Keratinocyte (primary cell): ENCODE measurements around the gene DGKD. TPM values are rescaled to one million over a fixed set of nuclear protein-coding genes. Genes with fewer than 3 reads are reported as not detected.
A peak's percentile ranks its signal among the peaks of the same experiment; 100 is the strongest.

ENCODE experiments used
- DNase-seq: peaks from one replicate; pipeline ENCODE4 v3.0.0-alpha.2; 2011; ENCODE audit warnings: low read depth, missing footprints, low spot score
- FAIRE-seq: peaks from 2 replicates; lab custom pipeline; 2011; peaks lifted over from hg19 to GRCh38; lab: Jason Lieb, UNC
- H2AFZ ChIP-seq: 2 replicates; pipeline ENCODE4 v1.6.0; 2012; ENCODE audit warnings: low read length, control low read depth, inconsistent platforms; ENCODE audit not compliant: control insufficient read depth
- H3K27ac ChIP-seq: 2 replicates; pipeline ENCODE4 v1.5.1; 2011; ENCODE audit warnings: low read length; ENCODE audit not compliant: control insufficient read depth, insufficient read depth
- H3K27me3 ChIP-seq: 3 replicates; pipeline ENCODE4 v1.6.0; 2011; ENCODE audit warnings: low read length; ENCODE audit not compliant: control insufficient read depth, insufficient read depth; ENCODE audit errors: extremely low read depth
- H3K36me3 ChIP-seq, 2 experiments: 2 replicates in 1 of 2; 3 replicates in 1 of 2; pipeline ENCODE4 v1.5.1; 2011; ENCODE audit warnings: low read length in 2 of 2, mild to moderate bottlenecking in 1 of 2; ENCODE audit not compliant: control insufficient read depth in 2 of 2, insufficient read depth in 2 of 2; ENCODE audit errors: extremely low read depth in 1 of 2
- H3K4me1 ChIP-seq: 3 replicates; pipeline ENCODE4 v1.5.1; 2011; ENCODE audit warnings: low read length; ENCODE audit not compliant: control insufficient read depth, insufficient read depth; ENCODE audit errors: extremely low read depth
- H3K4me2 ChIP-seq: 3 replicates; pipeline ENCODE4 v1.6.0; 2011; ENCODE audit warnings: low read depth, low read length; ENCODE audit not compliant: control insufficient read depth, insufficient read depth; ENCODE audit errors: extremely low read depth
- H3K4me3 ChIP-seq, 3 experiments: fragments of 200-600 bp in 1 of 3; sonication (generic) in 1 of 3; 2 replicates in 2 of 3; 3 replicates in 1 of 3; pipeline ENCODE4 v1.5.1; 2011 to 2016; ENCODE audit warnings: low read length in 3 of 3, mild to moderate bottlenecking in 3 of 3, control low read depth in 2 of 3, inconsistent platforms in 1 of 3, low read depth in 1 of 3, mixed read lengths in 1 of 3, mixed run types in 1 of 3, moderate library complexity in 1 of 3; ENCODE audit not compliant: control insufficient read depth in 2 of 3, insufficient read depth in 2 of 3; ENCODE audit errors: extremely low read depth in 1 of 3
- H3K79me2 ChIP-seq: 2 replicates; pipeline ENCODE4 v1.6.0; 2012; ENCODE audit warnings: low read length; ENCODE audit not compliant: control insufficient read depth, insufficient read depth
- H3K9ac ChIP-seq: 3 replicates; pipeline ENCODE4 v1.6.0; 2011; ENCODE audit warnings: low read length; ENCODE audit not compliant: control insufficient read depth, insufficient read depth; ENCODE audit errors: extremely low read depth
- H3K9me1 ChIP-seq: 3 replicates; pipeline ENCODE4 v1.6.0; 2011; ENCODE audit warnings: low read length; ENCODE audit not compliant: control insufficient read depth, insufficient read depth; ENCODE audit errors: extremely low read depth
- H3K9me3 ChIP-seq: 2 replicates; pipeline ENCODE4 v1.5.1; 2012; ENCODE audit warnings: low read depth, low read length; ENCODE audit not compliant: control insufficient read depth
- H4K20me1 ChIP-seq: 3 replicates; pipeline ENCODE4 v1.6.0; 2011; ENCODE audit warnings: low read length; ENCODE audit not compliant: control insufficient read depth, insufficient read depth; ENCODE audit errors: extremely low read depth
- CTCF ChIP-seq, 3 experiments: IDR thresholded peaks in 1 of 3; conservative IDR thresholded peaks in 1 of 3; optimal IDR thresholded peaks in 1 of 3; 2 replicates in 2 of 3; 3 replicates in 1 of 3; pipeline versions ENCODE3 to v1.5.1; 2011; ENCODE audit warnings: low read length in 3 of 3, mild to moderate bottlenecking in 3 of 3, moderate library complexity in 2 of 3, control low read depth in 1 of 3, inconsistent platforms in 1 of 3; ENCODE audit not compliant: insufficient read depth in 2 of 3; ENCODE audit errors: extremely low read depth in 1 of 3
- EZH2 ChIP-seq: IDR thresholded peaks from one replicate; pipeline ENCODE4 v1.6.1; 2012; ENCODE audit warnings: inconsistent platforms, mild to moderate bottlenecking, low read length, moderate library complexity
- dilution Hi-C: fragments of 300-500 bp; cut with MboI; formaldehyde crosslinking; loops from one replicate; pipeline ENCODE4 v1.7.0; 2020; ENCODE audit warnings: low sequenced_read_pairs; ENCODE audit not compliant: extremely low pct_ligation_motif_present
- polyA minus RNA-seq, 3 experiments: library from RNA; depleted of rRNA, polyadenylated mRNA; stranded (reverse); fragments of >200 nt; gene quantifications; 1 replicate in 1 of 3; 2 replicates in 1 of 3; 3 replicates in 1 of 3; pipeline ENCODE4 v1.2.3, GENCODE V29; 2011
- polyA plus RNA-seq, 5 experiments: library from polyadenylated mRNA; depleted of rRNA in 3 of 5; stranded (reverse) in 3 of 5; stranded (forward) in 1 of 5; unstranded in 1 of 5; fragments of >200 nt; gene quantifications; 1 replicate in 1 of 5; 2 replicates in 3 of 5; 3 replicates in 1 of 5; pipeline versions ENCODE4 v1.2.1 to v1.2.3, GENCODE V29; 2011 to 2012; ENCODE audit warnings: missing spikeins in 2 of 5, low read depth in 1 of 5, low replicate concordance in 1 of 5

Gene DGKD
- polyA plus RNA-seq (2.2 to 6.1 TPM (median 5.3 TPM) in 3 replicates), polyA minus RNA-seq (10.1 to 23.9 TPM (median 20.4 TPM) in 3 replicates)
- 2.0 TPM for polyA plus RNA-seq (2011; ENCODE audit: low read depth)
- polyA plus RNA-seq (2011; cell fraction: cytosol; rRNA removed): 3.0 and 5.1 TPM in 2 replicates
- 14.8 and 20.8 TPM in 2 replicates for polyA plus RNA-seq (2011; cell fraction: nucleus; rRNA removed)
- 1.9 and 4.1 TPM in 2 replicates for polyA plus RNA-seq (2012; ENCODE audit: low replicate concordance)
- polyA minus RNA-seq (2011; cell fraction: cytosol; rRNA and poly(A)+ RNA removed): 7.9 TPM
- 3.6 and 8.8 TPM in 2 replicates for polyA minus RNA-seq (2011; cell fraction: nucleus; rRNA and poly(A)+ RNA removed)

- Histone ChIP-seq H3K9ac (peak within 1 kb of the TSS; percentile 64), H2AFZ (peak within 1 kb of the TSS; percentile 57), H3K4me3 (peak within 1 kb of the TSS; percentile 58 to 72 (median 70)), H3K36me3 (peaks cover 0 to 2% of the 10 kb centered on the region in 2 experiments), H3K4me2 (peak within 1 kb of the TSS; percentile 83), H3K79me2 (peaks cover 6% of the 10 kb centered on the region), H3K4me1 (peaks cover 39% of the 10 kb centered on the region), H3K27me3 (no peaks in the 10 kb centered on the region), H3K9me1 (no peaks in the 10 kb centered on the region), H3K9me3 (no peaks in the 10 kb centered on the region), H4K20me1 (peaks cover 4% of the 10 kb centered on the region), H3K27ac (peak within 1 kb of the TSS; percentile 3)
- peak in 2 of 3 experiments; percentile 14 to 60 for TF ChIP-seq CTCF (optimal IDR thresholded peaks at IDR 0.05 in 1 of 3, IDR thresholded peaks at IDR 0.05 in 1 of 3, conservative IDR thresholded peaks at IDR 0.05 in 1 of 3; ENCODE audit: extremely low read depth in 1 of 3, insufficient read depth in 2 of 3, low read length in 3 of 3)
- TF ChIP-seq EZH2: no peak
- DNase-seq (no peak), FAIRE-seq (no peak)
- dilution Hi-C loops: no loop called here
Observed at GRCh38 chr2:233353769-233354499, at the start of gene DGKD. TSS of gene DGKD (plus strand) at chr2:233354494. CDS start at chr2:233354519, 25 bp downstream.

- H3K36me3 ChIP-seq: no peaks in the 10 kb centered on the region
- no peaks in the 10 kb centered on the region for H4K20me1 ChIP-seq
- no peak within 1 kb of the TSS for H3K9ac ChIP-seq
- no peaks in the 10 kb centered on the region for H3K79me2 ChIP-seq
- H2AFZ ChIP-seq: no peak within 1 kb of the TSS
- H3K27ac ChIP-seq: no peak within 1 kb of the TSS
- H3K9me3 ChIP-seq: no peaks in the 10 kb centered on the region
- no peak within 1 kb of the TSS for H3K4me2 ChIP-seq
- peaks cover 14% of the 10 kb centered on the region for H3K27me3 ChIP-seq
- dilution Hi-C loops: no loop called here
- no peak for FAIRE-seq
- no peaks in the 10 kb centered on the region for H3K4me1 ChIP-seq
- DNase-seq: no peak
- TF ChIP-seq CTCF (optimal IDR thresholded peaks at IDR 0.05 in 1 of 3, IDR thresholded peaks at IDR 0.05 in 1 of 3, conservative IDR thresholded peaks at IDR 0.05 in 1 of 3; ENCODE audit: extremely low read depth in 1 of 3, insufficient read depth in 2 of 3, low read length in 3 of 3) (no peak), EZH2 (no peak)
- H3K9me1 ChIP-seq: no peaks in the 10 kb centered on the region
- H3K4me3 ChIP-seq: no peak within 1 kb of the TSS
Observed at GRCh38 chr2:233307565-233307964, 46.7 kb upstream of the DGKD start, which contains the start of gene SAG. TSS of gene SAG (plus strand) at chr2:233307816. CDS start at chr2:233309190, 1,374 bp downstream.
